Activated naive CD4-positive, alpha-beta T cell treated with anti-CD3 and anti-CD28 coated beads for 36 hours (primary cell): ENCODE measurements around the gene PAK6. TPM values are rescaled to one million over a fixed set of nuclear protein-coding genes. Genes with fewer than 3 reads are reported as not detected.

Source experiments
- CTCF ChIA-PET: fragments of 350-600 bp; sonication (Branson Sonifier 250); formaldehyde crosslinking; loops from one replicate; lab custom pipeline; 2021; ENCODE audit warnings: antibody characterized with exemption; lab: Charles Lee
- DNase-seq: peaks from one replicate; pipeline ENCODE4 v3.0.0-alpha.2; 2020
- H3K27ac Mint-ChIP-seq: one replicate; pipeline ENCODE4 v1.8.0; 2021; ENCODE audit warnings: mild to moderate bottlenecking, mixed read lengths
- H3K27me3 Mint-ChIP-seq: one replicate; pipeline ENCODE4 v1.8.0; 2021; ENCODE audit warnings: low read depth, mixed read lengths
- H3K36me3 Mint-ChIP-seq: one replicate; pipeline ENCODE4 v1.8.0; 2021; ENCODE audit warnings: low read depth, mixed read lengths
- H3K4me1 Mint-ChIP-seq: one replicate; pipeline ENCODE4 v1.8.0; 2021; ENCODE audit warnings: low read depth, mixed read lengths
- H3K4me3 Mint-ChIP-seq: one replicate; pipeline ENCODE4 v1.8.0; 2021; ENCODE audit warnings: mild to moderate bottlenecking, moderate library complexity, mixed read lengths
- H3K9me3 Mint-ChIP-seq: one replicate; pipeline ENCODE4 v1.8.0; 2021; ENCODE audit warnings: mixed read lengths
- intact Hi-C: fragments of 100-400 bp; cut with micrococcal nuclease; formaldehyde crosslinking; loops from one replicate; pipeline ENCODE4 v1.15.1; 2023
- total RNA-seq, 2 experiments: library from RNA; stranded (reverse); gene quantifications; one replicate each; pipeline ENCODE4 v1.2.3, GENCODE V29; 2021

Gene PAK6
- total RNA-seq, 2 experiments from 2014 or later = not detected

DNA sequence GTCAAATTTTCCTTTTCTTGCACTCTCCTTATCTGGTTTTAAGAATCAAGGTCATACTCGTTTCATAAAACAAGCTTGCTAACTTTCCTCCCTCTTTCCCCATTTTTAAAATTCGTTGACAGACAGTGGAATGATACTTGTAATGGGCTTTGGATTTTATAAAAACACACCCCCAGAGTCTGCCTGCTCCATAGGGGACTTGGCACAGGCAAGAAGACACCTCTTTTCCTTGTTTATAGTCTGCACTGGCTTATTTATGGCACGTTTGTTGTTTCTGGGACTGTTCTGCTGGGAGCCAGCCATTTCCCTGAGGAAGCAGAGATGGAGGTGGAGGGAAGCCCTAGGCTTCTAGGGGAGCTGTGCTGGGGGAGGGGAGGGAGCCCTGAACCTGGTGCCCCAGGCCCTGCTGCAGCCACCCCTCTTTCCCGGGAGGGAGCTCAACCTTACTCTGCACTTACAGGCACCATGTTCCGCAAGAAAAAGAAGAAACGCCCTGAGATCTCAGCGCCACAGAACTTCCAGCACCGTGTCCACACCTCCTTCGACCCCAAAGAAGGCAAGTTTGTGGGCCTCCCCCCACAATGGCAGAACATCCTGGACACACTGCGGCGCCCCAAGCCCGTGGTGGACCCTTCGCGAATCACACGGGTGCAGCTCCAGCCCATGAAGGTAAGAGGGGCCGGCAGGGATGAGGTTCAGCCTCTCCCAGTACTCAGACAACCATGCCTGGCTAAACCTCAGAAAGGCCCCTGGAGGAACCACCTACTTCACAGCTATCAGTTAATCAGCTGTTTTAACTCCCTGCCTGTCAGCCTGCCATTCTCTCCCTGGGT, 25.7 kb downstream of the PAK6 start:
- DNase-seq = no peak
- intact Hi-C loops = no loop called here
- H3K36me3 Mint-ChIP-seq = no peaks in the 10 kb centered on the region
- CTCF ChIA-PET = interaction anchor here (1.0 to 6.3 kb wide), 6 partner anchors 9 to 56 kb away, joined by 3 to 46 read pairs (median 5); no protein-coding TSS in a partner anchor
- no peak overlapping the region for H3K4me3 Mint-ChIP-seq
- no peaks in the 10 kb centered on the region for H3K4me1 Mint-ChIP-seq
- H3K9me3 Mint-ChIP-seq = no peaks in the 10 kb centered on the region
- H3K27ac Mint-ChIP-seq = no peak overlapping the region
- no peaks in the 10 kb centered on the region for H3K27me3 Mint-ChIP-seq

DNA sequence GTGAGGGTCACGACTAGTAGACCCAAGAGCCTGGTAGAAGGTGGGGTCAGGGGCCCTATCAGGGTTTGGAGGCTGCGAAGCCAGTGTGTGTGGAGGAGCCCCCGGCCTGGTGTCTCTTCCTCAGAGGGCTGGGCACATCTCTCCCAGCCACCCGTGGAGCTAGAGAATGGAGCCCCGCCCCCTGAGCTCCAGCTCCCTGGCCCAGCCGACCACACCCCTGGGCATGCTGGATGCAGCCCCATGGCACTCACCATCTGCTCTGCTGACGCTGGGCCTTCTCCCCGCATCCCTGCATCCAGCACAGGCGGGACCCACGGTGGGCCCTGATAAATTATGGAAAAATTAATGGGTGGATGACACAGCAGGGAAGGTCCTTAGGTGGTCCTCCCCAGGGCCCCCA, 26.5 kb downstream of the PAK6 start:
- DNase-seq = no peak
- no peaks in the 10 kb centered on the region for H3K4me1 Mint-ChIP-seq
- H3K27me3 Mint-ChIP-seq = no peaks in the 10 kb centered on the region
- no peaks in the 10 kb centered on the region for H3K36me3 Mint-ChIP-seq
- H3K9me3 Mint-ChIP-seq = no peaks in the 10 kb centered on the region
- no peak overlapping the region for H3K4me3 Mint-ChIP-seq
- CTCF ChIA-PET = interaction anchor here (1.2 to 6.3 kb wide), 2 partner anchors 8 to 55 kb away, joined by 3 to 46 read pairs; no protein-coding TSS in a partner anchor
- no peak overlapping the region for H3K27ac Mint-ChIP-seq
- intact Hi-C loops = no loop called here

DNA sequence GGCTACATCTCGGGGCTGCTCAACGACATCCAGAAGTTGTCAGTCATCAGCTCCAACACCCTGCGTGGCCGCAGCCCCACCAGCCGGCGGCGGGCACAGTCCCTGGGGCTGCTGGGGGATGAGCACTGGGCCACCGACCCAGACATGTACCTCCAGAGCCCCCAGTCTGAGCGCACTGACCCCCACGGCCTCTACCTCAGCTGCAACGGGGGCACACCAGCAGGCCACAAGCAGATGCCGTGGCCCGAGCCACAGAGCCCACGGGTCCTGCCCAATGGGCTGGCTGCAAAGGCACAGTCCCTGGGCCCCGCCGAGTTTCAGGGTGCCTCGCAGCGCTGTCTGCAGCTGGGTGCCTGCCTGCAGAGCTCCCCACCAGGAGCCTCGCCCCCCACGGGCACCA, 27.0 kb downstream of the PAK6 start:
- Mint-ChIP-seq H3K36me3 (no peaks in the 10 kb centered on the region), H3K4me1 (no peaks in the 10 kb centered on the region), H3K9me3 (no peaks in the 10 kb centered on the region), H3K27me3 (no peaks in the 10 kb centered on the region), H3K27ac (no peak overlapping the region), H3K4me3 (no peak overlapping the region)
- CTCF ChIA-PET = interaction anchor here (6.3 kb wide), 1 partner anchor 8 kb away, joined by 46 read pairs; no protein-coding TSS in a partner anchor
- intact Hi-C loops = no loop called here
- DNase-seq = no peak

- Mint-ChIP-seq H3K36me3 (no peaks in the 10 kb centered on the region), H3K27me3 (no peaks in the 10 kb centered on the region), H3K4me1 (no peaks in the 10 kb centered on the region), H3K4me3 (no peak overlapping the region), H3K9me3 (no peaks in the 10 kb centered on the region), H3K27ac (no peak overlapping the region)
- DNase-seq = peak; percentile 17
- intact Hi-C loops = no loop called here
- CTCF ChIA-PET = interaction anchor here (0.6 kb wide), 1 partner anchor 40 kb away, joined by 3 read pairs; no protein-coding TSS in a partner anchor
Measured at GRCh38 chr15:40266828-40267304, 28.0 kb downstream of the PAK6 start.

DNA sequence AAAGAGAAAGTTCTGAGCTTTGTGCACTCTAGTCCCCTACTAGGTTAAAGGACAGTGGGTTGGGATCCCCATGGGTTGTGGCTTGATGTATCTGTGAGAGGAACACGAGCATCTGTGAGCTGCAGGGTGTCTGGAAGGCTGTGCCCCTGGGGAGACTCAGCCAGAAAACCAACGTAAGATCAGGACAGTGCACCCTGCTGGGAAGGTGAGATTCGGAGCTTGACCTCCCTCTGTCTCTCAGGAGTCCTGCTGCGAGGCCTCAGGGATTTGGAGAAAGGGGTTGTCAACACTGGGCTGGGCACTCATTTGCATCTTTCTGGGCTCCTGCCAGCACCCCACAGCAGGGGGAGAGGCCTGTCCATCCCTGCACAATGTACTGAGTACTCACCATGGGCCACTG, 28.8 kb downstream of the PAK6 start:
- H3K27ac Mint-ChIP-seq = no peak overlapping the region
- CTCF ChIA-PET = interaction anchor here (0.6 to 1.2 kb wide), 3 partner anchors 50 to 261 kb away, joined by 3 to 4 read pairs (median 3); no protein-coding TSS in a partner anchor
- DNase-seq = no peak

GRCh38 chr15:40269604-40270003, 30.7 kb downstream of the PAK6 start:
- CTCF ChIA-PET = interaction anchor here (1.0 to 12.6 kb wide), 7 partner anchors 9 to 224 kb away, joined by 3 to 365 read pairs (median 4); partner anchors contain the start of genes CCDC9B and PLCB2
- DNase-seq = no peak
- Mint-ChIP-seq H3K27ac (no peak overlapping the region), H3K36me3 (no peaks in the 10 kb centered on the region), H3K4me3 (no peak overlapping the region), H3K4me1 (no peaks in the 10 kb centered on the region), H3K9me3 (no peaks in the 10 kb centered on the region), H3K27me3 (no peaks in the 10 kb centered on the region)
- intact Hi-C loops = no loop called here

More for the DNA sequence above, 28.8 kb downstream of the PAK6 start:
- intact Hi-C loops = no loop called here
- H3K27me3 Mint-ChIP-seq = no peaks in the 10 kb centered on the region
- H3K9me3 Mint-ChIP-seq = no peaks in the 10 kb centered on the region
- H3K36me3 Mint-ChIP-seq = no peaks in the 10 kb centered on the region
- no peaks in the 10 kb centered on the region for H3K4me1 Mint-ChIP-seq
- no peak overlapping the region for H3K4me3 Mint-ChIP-seq

DNA sequence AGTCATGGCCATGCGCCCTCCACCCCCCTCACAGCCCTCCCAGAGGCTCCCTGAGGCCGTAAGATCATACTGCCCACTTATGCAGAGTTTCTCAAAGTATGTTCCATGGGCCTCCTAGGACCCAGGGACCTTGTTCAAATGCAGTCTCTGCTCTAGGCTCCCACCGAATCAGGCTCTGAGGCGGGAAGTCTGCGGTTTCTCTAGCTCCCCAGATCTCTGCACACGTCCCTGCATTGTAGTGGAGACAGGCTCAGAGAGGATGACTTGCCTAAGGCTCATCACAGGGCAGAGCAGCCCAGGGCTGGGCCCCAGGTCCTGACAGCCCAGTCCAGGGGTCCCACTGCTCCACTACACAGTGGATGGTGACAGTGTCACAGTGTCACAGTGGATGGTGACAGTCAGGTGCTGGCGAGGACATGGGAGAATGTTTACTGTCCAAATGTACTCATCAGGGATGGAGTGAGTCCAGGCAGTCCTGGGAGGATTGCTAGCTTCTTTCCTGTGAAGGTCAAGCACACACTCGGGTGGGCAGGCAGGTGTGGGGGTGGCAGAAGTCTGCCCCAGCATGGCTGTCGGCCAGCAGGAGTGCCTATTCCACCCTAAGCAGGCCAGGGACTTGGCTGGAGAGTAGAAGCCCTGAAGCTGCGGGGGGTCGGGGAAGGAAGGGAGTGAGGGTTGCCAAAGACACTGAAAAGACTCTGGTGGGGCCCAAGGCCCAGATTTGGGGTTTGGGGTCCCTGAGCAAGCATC, 31.6 kb downstream of the PAK6 start:
- CTCF ChIA-PET = interaction anchor here (1.0 to 12.6 kb wide), 7 partner anchors 9 to 225 kb away, joined by 3 to 365 read pairs (median 4); partner anchors contain the start of genes CCDC9B and PLCB2
- Mint-ChIP-seq H3K27ac (no peak overlapping the region), H3K27me3 (no peaks in the 10 kb centered on the region), H3K4me1 (no peaks in the 10 kb centered on the region), H3K9me3 (no peaks in the 10 kb centered on the region), H3K36me3 (no peaks in the 10 kb centered on the region), H3K4me3 (no peak overlapping the region)
- intact Hi-C loops = no loop called here
- DNase-seq = no peak

GRCh38 chr15:40271685-40272484, 33.0 kb downstream of the PAK6 start:
- intact Hi-C loops = no loop called here
- no peaks in the 10 kb centered on the region for H3K4me1 Mint-ChIP-seq

DNA sequence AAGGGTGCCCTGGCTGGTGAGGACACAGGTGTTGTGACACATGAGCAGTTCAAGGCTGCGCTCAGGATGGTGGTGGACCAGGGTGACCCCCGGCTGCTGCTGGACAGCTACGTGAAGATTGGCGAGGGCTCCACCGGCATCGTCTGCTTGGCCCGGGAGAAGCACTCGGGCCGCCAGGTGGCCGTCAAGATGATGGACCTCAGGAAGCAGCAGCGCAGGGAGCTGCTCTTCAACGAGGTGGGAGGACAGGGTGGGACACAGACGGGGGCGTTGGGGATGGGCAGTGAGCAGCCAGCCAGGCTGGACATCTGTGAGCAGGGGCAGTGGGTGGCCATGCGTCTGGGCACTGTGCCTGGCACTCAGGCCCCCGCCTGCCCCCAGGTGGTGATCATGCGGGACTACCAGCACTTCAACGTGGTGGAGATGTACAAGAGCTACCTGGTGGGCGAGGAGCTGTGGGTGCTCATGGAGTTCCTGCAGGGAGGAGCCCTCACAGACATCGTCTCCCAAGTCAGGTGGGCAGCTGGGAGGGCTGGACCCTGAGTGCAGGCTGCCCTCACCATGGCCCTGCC, 33.7 kb downstream of the PAK6 start:
- CTCF ChIA-PET = interaction anchor here (0.6 to 12.6 kb wide), 17 partner anchors 10 to 487 kb away, joined by 3 to 365 read pairs (median 11); partner anchors contain the start of genes BUB1B, CCDC9B, PLCB2 and SRP14
- Mint-ChIP-seq H3K4me1 (no peaks in the 10 kb centered on the region), H3K9me3 (no peaks in the 10 kb centered on the region), H3K36me3 (no peaks in the 10 kb centered on the region), H3K27ac (no peak overlapping the region), H3K4me3 (no peak overlapping the region), H3K27me3 (peaks cover 11% of the 10 kb centered on the region)
- intact Hi-C loops = no loop called here
- peak; percentile 26 for DNase-seq

More at GRCh38 chr15:40271685-40272484, 33.0 kb downstream of the PAK6 start:
- H3K9me3 Mint-ChIP-seq = no peaks in the 10 kb centered on the region
- H3K27me3 Mint-ChIP-seq = peaks cover 7% of the 10 kb centered on the region
- H3K36me3 Mint-ChIP-seq = no peaks in the 10 kb centered on the region
- H3K4me3 Mint-ChIP-seq = no peak overlapping the region
- H3K27ac Mint-ChIP-seq = no peak overlapping the region
- CTCF ChIA-PET = interaction anchor here (0.6 to 12.6 kb wide), 9 partner anchors 9 to 384 kb away, joined by 3 to 365 read pairs (median 55); partner anchors contain the start of genes BUB1B, CCDC9B, PLCB2 and SRP14
- no peak for DNase-seq

DNA sequence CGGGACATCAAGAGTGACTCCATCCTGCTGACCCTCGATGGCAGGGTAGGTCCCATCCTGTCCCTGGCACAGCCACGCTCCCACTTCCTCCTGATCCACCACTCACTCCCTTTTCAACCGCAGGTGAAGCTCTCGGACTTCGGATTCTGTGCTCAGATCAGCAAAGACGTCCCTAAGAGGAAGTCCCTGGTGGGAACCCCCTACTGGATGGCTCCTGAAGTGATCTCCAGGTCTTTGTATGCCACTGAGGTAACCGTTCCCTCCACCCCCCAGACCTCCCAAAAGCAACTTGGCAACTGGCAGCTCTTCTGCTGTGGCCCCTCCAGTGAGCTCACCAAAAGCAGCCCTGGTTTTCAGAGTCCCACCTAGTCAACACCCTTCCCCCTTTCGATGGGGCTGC, 34.6 kb downstream of the PAK6 start:
- no peak overlapping the region for H3K27ac Mint-ChIP-seq
- H3K27me3 Mint-ChIP-seq = peaks cover 17% of the 10 kb centered on the region

More for the DNA sequence above, 34.6 kb downstream of the PAK6 start:
- no peak for DNase-seq
- H3K4me1 Mint-ChIP-seq = no peaks in the 10 kb centered on the region
- no peaks in the 10 kb centered on the region for H3K9me3 Mint-ChIP-seq
- intact Hi-C loops = no loop called here
- H3K36me3 Mint-ChIP-seq = no peaks in the 10 kb centered on the region
- CTCF ChIA-PET = interaction anchor here (0.6 to 12.6 kb wide), 32 partner anchors 10 to 487 kb away, joined by 3 to 365 read pairs (median 6); partner anchors contain the start of genes BUB1B, CCDC9B, PLCB2 and SRP14
- H3K4me3 Mint-ChIP-seq = no peak overlapping the region
